Activated naive CD4-positive, alpha-beta T cell treated with anti-CD3 and anti-CD28 coated beads, Interleukin-2, amount 50 U/mL, for 72 hours (primary cell): ENCODE data around the gene GCLC. TPM values are rescaled to one million over a fixed set of nuclear protein-coding genes. Genes with fewer than 3 reads are reported as not detected.
"Not testable (repeated sequence)": the region's sequence is repeated elsewhere in the genome, so short reads cannot be mapped to it uniquely, and the experiment has no call there.

Experiments used
- ATAC-seq, 2 donors: fragments of 150-1000 bp; cut with Tn5 transposase; 2 replicates each; pipeline ENCODE4 v1.10.0; 2021; ENCODE audit warnings: mild to moderate bottlenecking in 2 of 2, moderate library complexity in 2 of 2
- DNase-seq, 2 donors: peaks; one replicate each; pipeline ENCODE4 v3.0.0; 2021 to 2022; ENCODE audit warnings: low spot score in 2 of 2
- H3K27ac Mint-ChIP-seq, 2 donors: one replicate each; pipeline ENCODE4 v1.8.0; 2022; ENCODE audit warnings: mild to moderate bottlenecking in 2 of 2, mixed read lengths in 2 of 2
- H3K36me3 Mint-ChIP-seq, 2 donors: one replicate each; pipeline ENCODE4 v1.8.0; 2022; ENCODE audit warnings: mixed read lengths in 2 of 2
- H3K9me3 Mint-ChIP-seq, 2 donors: one replicate each; pipeline ENCODE4 v1.8.0; 2022; ENCODE audit warnings: mixed read lengths in 2 of 2
- total RNA-seq, 2 donors: library from RNA; stranded (reverse); gene quantifications; one replicate each; pipeline ENCODE4 v1.2.3, GENCODE V29; 2022

Gene GCLC
- total RNA-seq, 2 donors from 2014 or later, result 13.5 to 14.5 TPM

DNA sequence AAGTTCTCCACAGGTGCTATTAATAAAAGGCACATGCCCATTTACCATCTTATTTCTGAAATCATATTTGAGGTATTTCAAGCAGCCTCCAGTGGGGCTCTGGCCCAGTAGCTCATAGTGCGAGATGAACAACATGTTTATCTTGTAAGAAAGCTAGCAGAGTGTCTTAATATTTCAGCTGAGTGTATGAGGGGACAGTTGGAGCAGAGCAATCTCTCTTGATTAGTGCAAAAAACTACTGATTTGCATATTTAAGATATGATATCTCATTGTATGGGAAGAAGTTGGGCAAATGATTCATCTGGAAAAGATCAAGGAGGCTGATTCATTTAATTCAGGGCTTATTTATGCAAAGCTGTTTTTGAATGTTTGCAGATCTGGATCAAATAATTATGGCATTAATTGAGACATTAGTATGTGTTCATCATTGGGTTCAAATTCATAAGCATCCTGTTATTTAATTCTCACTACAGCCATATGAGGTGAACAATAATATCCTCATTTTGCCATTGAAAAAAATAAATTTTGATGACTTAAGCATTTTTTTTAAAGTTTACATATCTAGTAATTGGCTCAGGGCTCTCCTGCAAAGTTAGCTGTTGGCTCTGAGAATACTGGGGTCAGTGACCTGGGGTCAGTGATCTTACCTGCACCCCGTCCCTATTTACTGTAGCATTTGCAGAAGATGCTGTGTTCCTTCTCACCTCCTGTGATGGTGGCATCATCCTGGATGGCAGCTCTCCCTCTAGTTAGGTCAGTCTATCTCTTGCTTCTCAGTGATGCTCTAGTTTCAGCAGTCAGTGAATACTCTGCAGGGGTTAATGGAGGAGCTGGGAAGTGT, 24.1 kb upstream of the GCLC start:
- Mint-ChIP-seq H3K9me3 (no peaks in the 10 kb centered on the region), H3K27ac (no peak overlapping the region), H3K36me3 (no peaks in the 10 kb centered on the region)
- ATAC-seq (no peak), DNase-seq (no peak)

DNA sequence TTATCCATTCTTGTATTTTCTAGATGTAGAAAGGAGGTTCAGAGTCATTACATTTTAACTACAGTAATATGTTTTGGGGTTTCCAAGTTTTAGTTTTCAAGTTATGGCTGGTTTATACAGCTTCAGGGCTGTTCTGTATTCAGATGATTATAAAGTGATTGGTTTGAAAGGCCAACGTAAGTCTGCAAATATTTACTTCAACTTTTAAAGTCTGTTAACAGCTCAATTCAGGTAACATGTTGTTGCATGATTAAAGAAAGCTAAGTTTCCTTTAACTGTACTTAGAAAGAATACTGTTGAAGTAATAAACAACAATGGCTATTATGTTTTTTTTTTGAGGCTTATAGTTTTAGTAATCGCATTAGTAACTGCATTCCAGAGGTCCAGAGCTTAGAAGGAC, 22.8 kb upstream of the GCLC start:
- ATAC-seq (no peak), DNase-seq (no peak)
- H3K9me3 Mint-ChIP-seq, result no peaks in the 10 kb centered on the region
- peak overlapping the region in 1 of 2 donors; percentile 71 for H3K27ac Mint-ChIP-seq
- no peaks in the 10 kb centered on the region for H3K36me3 Mint-ChIP-seq

DNA sequence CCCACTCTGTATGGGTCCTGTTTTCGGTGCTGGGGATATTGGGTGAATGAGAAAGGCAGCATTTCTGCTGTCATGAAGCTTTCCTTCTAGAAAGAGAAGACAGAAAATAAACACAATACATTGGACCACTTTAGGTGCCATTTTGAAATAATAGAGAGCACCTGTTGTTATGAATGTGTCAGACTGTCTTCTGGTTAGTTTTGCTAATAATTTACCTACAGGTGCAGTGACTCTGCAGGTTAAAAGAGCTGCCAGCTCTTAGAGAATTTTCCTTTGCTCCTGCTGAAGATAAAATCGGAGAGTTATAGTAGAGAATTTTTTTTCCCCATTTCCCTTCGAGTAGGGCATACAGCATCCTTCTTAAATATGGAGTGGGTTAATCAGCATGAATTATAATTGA, 21.9 kb upstream of the GCLC start:
- Mint-ChIP-seq H3K9me3 (no peaks in the 10 kb centered on the region), H3K36me3 (no peaks in the 10 kb centered on the region), H3K27ac (no peak overlapping the region)
- DNase-seq, result no peak
- ATAC-seq, result no peak

DNA sequence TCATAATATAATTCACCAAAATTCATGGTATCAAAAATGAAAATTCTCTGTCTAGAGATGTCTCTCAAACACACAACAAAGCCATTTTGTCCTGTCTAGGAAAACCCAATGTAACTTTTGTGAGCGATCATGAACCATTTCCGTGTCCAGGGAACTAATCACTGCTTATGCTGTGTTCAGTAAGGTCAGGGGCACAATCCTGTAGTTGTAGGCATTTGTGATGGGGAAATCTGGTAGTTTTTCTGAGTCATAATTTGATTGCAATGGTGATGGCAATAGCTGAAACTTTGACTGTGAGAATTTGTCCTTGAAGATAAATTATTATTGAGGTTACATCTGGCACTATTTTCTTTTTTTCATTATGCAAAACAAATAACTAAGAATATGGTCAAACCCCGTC, 21.0 kb upstream of the GCLC start:
- no peaks in the 10 kb centered on the region for H3K9me3 Mint-ChIP-seq
- ATAC-seq (no peak), DNase-seq (no peak)
- H3K27ac Mint-ChIP-seq, result no peak overlapping the region
- no peaks in the 10 kb centered on the region for H3K36me3 Mint-ChIP-seq

GRCh38 chr6:53564401-53565065, 19.6 kb upstream of the GCLC start:
- Mint-ChIP-seq H3K9me3 (peaks cover 3 to 7% of the 10 kb centered on the region in 2 donors), H3K27ac (no peak overlapping the region), H3K36me3 (peaks cover 0 to 7% of the 10 kb centered on the region in 2 donors)
- no peak for ATAC-seq
- no peak for DNase-seq

- no peak overlapping the region for H3K27ac Mint-ChIP-seq
- no peak for ATAC-seq
- H3K36me3 Mint-ChIP-seq, result peaks cover 0 to 7% of the 10 kb centered on the region in 2 donors
- no peak for DNase-seq
- peaks cover 3 to 11% of the 10 kb centered on the region in 2 donors for H3K9me3 Mint-ChIP-seq
Measured at GRCh38 chr6:53556986-53557715, 12.2 kb upstream of the GCLC start.

DNA sequence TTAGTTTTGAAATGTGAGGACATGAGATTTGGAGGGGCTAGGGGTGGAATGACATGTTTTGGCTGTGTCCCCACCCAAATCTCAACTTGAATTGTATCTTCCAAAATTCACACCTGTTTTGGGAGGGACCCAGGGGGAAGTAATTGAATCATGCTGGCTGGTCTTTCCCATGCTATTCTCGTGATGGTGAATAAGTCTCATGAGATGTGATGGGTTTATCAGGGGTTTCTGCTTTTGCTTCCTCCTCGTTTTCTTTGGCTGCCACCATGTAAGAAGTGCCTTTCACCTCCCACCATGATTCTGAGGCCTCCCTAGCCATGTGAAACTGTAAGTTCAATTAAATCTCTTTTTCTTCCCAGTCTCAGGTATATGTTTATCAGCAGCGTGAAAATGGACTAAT, 8.7 kb upstream of the GCLC start:
- H3K36me3 Mint-ChIP-seq, ATAC-seq, DNase-seq, H3K9me3 Mint-ChIP-seq, H3K27ac Mint-ChIP-seq: not testable (repeated sequence)

GRCh38 chr6:53551681-53552080, 6.8 kb upstream of the GCLC start:
- not testable (repeated sequence) for H3K27ac Mint-ChIP-seq, H3K36me3 Mint-ChIP-seq, H3K9me3 Mint-ChIP-seq, DNase-seq, ATAC-seq

GRCh38 chr6:53547811-53548496, 3.1 kb upstream of the GCLC start:
- H3K27ac Mint-ChIP-seq, result peak overlapping the region in 1 of 2 donors; percentile 40
- H3K9me3 Mint-ChIP-seq, result no peaks in the 10 kb centered on the region
- peak; percentile 83 to 85 for ATAC-seq
- DNase-seq, result peak; percentile 90 to 93
- H3K36me3 Mint-ChIP-seq, result peaks cover 8 to 9% of the 10 kb centered on the region in 2 donors

GRCh38 chr6:53547166-53547810, 2.4 kb upstream of the GCLC start:
- no peak for DNase-seq
- no peak for ATAC-seq
- Mint-ChIP-seq H3K9me3 (no peaks in the 10 kb centered on the region), H3K27ac (peak overlapping the region in 1 of 2 donors; percentile 40), H3K36me3 (peaks cover 8 to 9% of the 10 kb centered on the region in 2 donors)

DNA sequence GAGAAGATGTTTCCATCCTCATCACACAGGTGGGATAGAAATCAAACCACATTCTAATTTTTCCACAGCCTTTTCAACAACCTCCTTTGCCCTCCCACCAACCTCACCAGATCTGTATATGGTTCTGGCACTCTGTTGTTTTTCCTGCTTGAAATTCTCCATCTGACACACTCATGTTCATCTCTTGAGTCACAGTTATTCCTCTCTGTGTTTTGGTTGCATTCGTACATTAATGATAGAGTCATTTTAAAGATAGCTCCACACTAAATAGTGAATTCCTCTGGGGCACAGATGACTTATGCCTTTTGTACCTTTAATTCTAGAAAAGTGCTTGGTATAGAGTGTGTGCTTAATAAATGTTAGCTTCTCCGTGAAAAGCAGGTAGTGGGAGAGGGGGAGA, 1.4 kb upstream of the GCLC start:
- H3K27ac Mint-ChIP-seq, result no peak overlapping the region
- DNase-seq (no peak), ATAC-seq (no peak)
- peaks cover 8 to 9% of the 10 kb centered on the region in 2 donors for H3K36me3 Mint-ChIP-seq
- H3K9me3 Mint-ChIP-seq, result no peaks in the 10 kb centered on the region

GRCh38 chr6:53544217-53544469, 758 bp downstream of the GCLC start:
- ATAC-seq (peak in 1 of 2 donors; percentile 0), DNase-seq (peak in 1 of 2 donors; percentile 20)
- H3K9me3 Mint-ChIP-seq, result no peaks in the 10 kb centered on the region
- peaks cover 8 to 9% of the 10 kb centered on the region in 2 donors for H3K36me3 Mint-ChIP-seq
- H3K27ac Mint-ChIP-seq, result peak overlapping the region; percentile 80 to 97

DNA sequence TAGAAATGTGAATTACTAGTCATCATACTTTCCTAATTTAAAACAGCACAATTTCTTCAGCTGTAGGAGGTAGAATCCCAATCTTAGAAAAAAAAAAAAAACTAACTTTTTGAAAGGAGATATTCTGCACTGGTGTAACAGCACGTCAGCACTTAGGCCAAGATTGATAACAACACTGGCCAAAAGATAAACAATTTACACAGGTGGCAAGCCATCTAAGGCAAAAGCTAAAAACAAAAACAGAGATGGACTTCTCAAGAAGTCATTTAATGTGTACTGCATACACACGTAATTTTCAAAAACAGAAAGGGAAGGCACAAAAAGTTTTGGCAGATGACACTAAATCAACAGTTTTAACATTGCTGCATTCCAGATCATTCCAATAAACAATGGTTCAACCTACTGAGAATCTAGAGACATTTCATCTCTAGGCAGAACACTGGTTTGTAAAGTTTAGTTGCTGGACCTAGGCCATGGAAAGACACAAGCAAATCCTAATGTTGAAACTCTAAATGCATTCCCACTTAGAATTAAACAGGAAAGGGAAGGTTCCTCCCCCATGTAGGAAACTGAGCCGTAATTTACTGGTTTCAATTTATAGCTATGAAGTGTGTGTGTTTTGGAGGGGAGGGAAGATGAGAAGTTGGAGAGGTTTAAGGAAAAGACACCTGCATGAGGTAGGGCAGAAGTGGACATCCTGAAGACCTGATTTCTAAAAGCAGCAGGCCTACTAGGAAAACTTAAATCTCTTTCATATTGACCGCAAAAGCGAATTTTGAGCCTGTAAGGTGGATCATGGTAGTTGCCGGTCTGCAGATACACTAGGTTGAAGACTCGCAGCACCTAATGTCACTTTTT, 1.3 kb downstream of the GCLC start:
- DNase-seq, result no peak
- ATAC-seq, result no peak
- peak overlapping the region; percentile 80 to 97 for H3K27ac Mint-ChIP-seq
- H3K36me3 Mint-ChIP-seq, result peaks cover 8 to 9% of the 10 kb centered on the region in 2 donors
- H3K9me3 Mint-ChIP-seq, result no peaks in the 10 kb centered on the region

- DNase-seq, result no peak
- ATAC-seq, result no peak
- H3K27ac Mint-ChIP-seq, result no peak overlapping the region
- no peaks in the 10 kb centered on the region for H3K9me3 Mint-ChIP-seq
- peaks cover 8 to 9% of the 10 kb centered on the region in 2 donors for H3K36me3 Mint-ChIP-seq
Measured at GRCh38 chr6:53541900-53542299, 3.0 kb downstream of the GCLC start.

DNA sequence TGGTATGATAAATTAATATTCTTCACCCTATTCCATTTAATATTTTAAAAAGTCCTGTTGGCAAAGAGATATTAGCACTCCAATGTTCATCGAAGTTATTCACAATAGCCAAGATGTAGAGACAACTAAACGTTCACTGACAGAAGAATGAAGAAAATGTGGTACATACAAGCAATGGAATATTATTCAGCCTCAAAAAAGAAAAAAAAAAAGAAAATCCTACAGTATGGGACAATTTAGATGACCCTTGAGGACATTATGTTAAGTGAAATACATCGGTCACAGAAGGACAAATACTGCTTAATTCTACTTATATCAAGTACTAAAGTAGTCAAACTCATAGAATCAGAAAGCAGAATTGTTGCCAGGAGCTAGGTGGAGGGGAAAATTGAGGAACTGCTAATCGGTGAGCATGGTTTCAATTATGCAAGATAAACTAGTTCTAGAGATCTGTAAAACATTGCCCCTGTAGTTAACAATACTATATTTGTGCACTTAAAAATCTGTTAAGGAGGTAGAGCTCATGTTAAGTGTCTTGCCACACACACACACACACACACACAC, 4.7 kb downstream of the GCLC start:
- no peak for ATAC-seq
- peaks cover 8 to 9% of the 10 kb centered on the region in 2 donors for H3K36me3 Mint-ChIP-seq
- no peaks in the 10 kb centered on the region for H3K9me3 Mint-ChIP-seq
- H3K27ac Mint-ChIP-seq, result no peak overlapping the region
- no peak for DNase-seq
